Nephron progenitor cell (in vitro differentiated cells): ENCODE results near the gene SNRNP200.

Experiments used
- DNase-seq: peaks from one replicate; pipeline ENCODE4 v3.0.0; 2021
- H3K27ac Mint-ChIP-seq: 2 replicates; pipeline ENCODE4 v1.8.0; 2021; ENCODE audit warnings: mild to moderate bottlenecking, moderate library complexity, mixed read lengths
- H3K27me3 Mint-ChIP-seq: 2 replicates; pipeline ENCODE4 v1.8.0; 2021; ENCODE audit warnings: mild to moderate bottlenecking, low read depth, mixed read lengths; ENCODE audit not compliant: poor library complexity
- H3K36me3 Mint-ChIP-seq: 2 replicates; pipeline ENCODE4 v1.8.0; 2021; ENCODE audit warnings: low read depth, mixed read lengths
- H3K4me1 Mint-ChIP-seq: 2 replicates; pipeline ENCODE4 v1.8.0; 2021; ENCODE audit warnings: mixed read lengths
- H3K4me3 Mint-ChIP-seq: 2 replicates; pipeline ENCODE4 v1.8.0; 2021; ENCODE audit warnings: mild to moderate bottlenecking, moderate library complexity, mixed read lengths
- H3K9me3 Mint-ChIP-seq: 2 replicates; pipeline ENCODE4 v1.8.0; 2021; ENCODE audit warnings: mild to moderate bottlenecking, moderate library complexity, mixed read lengths
- CTCF ChIP-seq: fragments of 200-600 bp; sonication (generic); IDR thresholded peaks from 2 replicates; pipeline ENCODE4 v1.5.0; 2021; ENCODE audit warnings: antibody characterized with exemption

Gene SNRNP200

GRCh38 chr2:96251721-96252292, 53.5 kb downstream of the SNRNP200 start:
- no peak for TF ChIP-seq CTCF
- peaks cover 32% of the 10 kb centered on the region for H3K36me3 Mint-ChIP-seq
- H3K27me3 Mint-ChIP-seq = no peaks in the 10 kb centered on the region
- H3K27ac Mint-ChIP-seq = peak overlapping the region; percentile 92
- peaks cover 47% of the 10 kb centered on the region for H3K4me1 Mint-ChIP-seq
- peak; percentile 82 for DNase-seq
- H3K9me3 Mint-ChIP-seq = no peaks in the 10 kb centered on the region
- peak overlapping the region; percentile 25 for H3K4me3 Mint-ChIP-seq

- no peak for DNase-seq
- H3K36me3 Mint-ChIP-seq = peaks cover 29% of the 10 kb centered on the region
- H3K4me1 Mint-ChIP-seq = peaks cover 60% of the 10 kb centered on the region
- H3K4me3 Mint-ChIP-seq = no peak overlapping the region
- no peaks in the 10 kb centered on the region for H3K9me3 Mint-ChIP-seq
- H3K27me3 Mint-ChIP-seq = no peaks in the 10 kb centered on the region
- no peak for TF ChIP-seq CTCF
- peak overlapping the region; percentile 87 for H3K27ac Mint-ChIP-seq
Observed at GRCh38 chr2:96250188-96250587, 55.2 kb downstream of the SNRNP200 start.

- H3K4me3 Mint-ChIP-seq = no peak overlapping the region
- peaks cover 63% of the 10 kb centered on the region for H3K4me1 Mint-ChIP-seq
- peaks cover 31% of the 10 kb centered on the region for H3K36me3 Mint-ChIP-seq
- peaks cover under 1% of the 10 kb centered on the region for H3K27me3 Mint-ChIP-seq
- H3K27ac Mint-ChIP-seq = peak overlapping the region; percentile 87
- TF ChIP-seq CTCF = no peak
- DNase-seq = no peak
- H3K9me3 Mint-ChIP-seq = no peaks in the 10 kb centered on the region
Observed at GRCh38 chr2:96249654-96250053, 55.7 kb downstream of the SNRNP200 start.

- peaks cover 7% of the 10 kb centered on the region for H3K27me3 Mint-ChIP-seq
- H3K9me3 Mint-ChIP-seq = no peaks in the 10 kb centered on the region
Observed at GRCh38 chr2:96248624-96249023, 56.7 kb downstream of the SNRNP200 start.

GRCh38 chr2:96247896-96248295, 57.5 kb downstream of the SNRNP200 start:
- Mint-ChIP-seq H3K4me3 (no peak overlapping the region), H3K27me3 (peaks cover 7% of the 10 kb centered on the region), H3K4me1 (peaks cover 65% of the 10 kb centered on the region), H3K9me3 (no peaks in the 10 kb centered on the region), H3K27ac (peak overlapping the region; percentile 76), H3K36me3 (peaks cover 24% of the 10 kb centered on the region)
- TF ChIP-seq CTCF = no peak
- DNase-seq = no peak

More at GRCh38 chr2:96248624-96249023, 56.7 kb downstream of the SNRNP200 start:
- Mint-ChIP-seq H3K4me1 (peaks cover 65% of the 10 kb centered on the region), H3K27ac (peak overlapping the region; percentile 15), H3K4me3 (no peak overlapping the region), H3K36me3 (peaks cover 24% of the 10 kb centered on the region)
- no peak for TF ChIP-seq CTCF
- DNase-seq = no peak

GRCh38 chr2:96247009-96247408, 58.3 kb downstream of the SNRNP200 start:
- no peak for DNase-seq
- Mint-ChIP-seq H3K4me1 (peaks cover 60% of the 10 kb centered on the region), H3K9me3 (no peaks in the 10 kb centered on the region), H3K4me3 (no peak overlapping the region), H3K27me3 (peaks cover 7% of the 10 kb centered on the region), H3K27ac (peak overlapping the region; percentile 87), H3K36me3 (peaks cover 16% of the 10 kb centered on the region)
- TF ChIP-seq CTCF = no peak
